ENCODE measurements around the gene VWA7.

Gene VWA7

GRCh38 chr6:31736768-31737314, 40.3 kb downstream of the VWA7 start:
- peak overlapping the region; percentile 100 for H3K4me3 ChIP-seq (ENCODE audit: low read length)
- TF ChIP-seq, protein P1, sequence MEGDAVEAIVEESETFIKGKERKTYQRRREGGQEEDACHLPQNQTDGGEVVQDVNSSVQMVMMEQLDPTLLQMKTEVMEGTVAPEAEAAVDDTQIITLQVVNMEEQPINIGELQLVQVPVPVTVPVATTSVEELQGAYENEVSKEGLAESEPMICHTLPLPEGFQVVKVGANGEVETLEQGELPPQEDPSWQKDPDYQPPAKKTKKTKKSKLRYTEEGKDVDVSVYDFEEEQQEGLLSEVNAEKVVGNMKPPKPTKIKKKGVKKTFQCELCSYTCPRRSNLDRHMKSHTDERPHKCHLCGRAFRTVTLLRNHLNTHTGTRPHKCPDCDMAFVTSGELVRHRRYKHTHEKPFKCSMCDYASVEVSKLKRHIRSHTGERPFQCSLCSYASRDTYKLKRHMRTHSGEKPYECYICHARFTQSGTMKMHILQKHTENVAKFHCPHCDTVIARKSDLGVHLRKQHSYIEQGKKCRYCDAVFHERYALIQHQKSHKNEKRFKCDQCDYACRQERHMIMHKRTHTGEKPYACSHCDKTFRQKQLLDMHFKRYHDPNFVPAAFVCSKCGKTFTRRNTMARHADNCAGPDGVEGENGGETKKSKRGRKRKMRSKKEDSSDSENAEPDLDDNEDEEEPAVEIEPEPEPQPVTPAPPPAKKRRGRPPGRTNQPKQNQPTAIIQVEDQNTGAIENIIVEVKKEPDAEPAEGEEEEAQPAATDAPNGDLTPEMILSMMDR (IDR thresholded peaks at IDR 0.05; ENCODE audit: insufficient read depth, low read depth, low read length, missing control alignments): no peak
- no peak for DNase-seq (ENCODE audit: low read depth)

- TF ChIP-seq, protein P1 (IDR thresholded peaks at IDR 0.05; ENCODE audit: insufficient read depth, low read depth, low read length, missing control alignments): no peak
- DNase-seq (ENCODE audit: low read depth): peak; percentile 87
- H3K4me3 ChIP-seq (ENCODE audit: low read length): peak within 1 kb of the TSS; percentile 100
Measured at GRCh38 chr6:31736021-31736767, 40.9 kb downstream of the VWA7 start, which contains the start of gene CLIC1. Gene CLIC1, minus strand, starts transcription at chr6:31736530. Its CDS starts 230 bp downstream, at chr6:31736300.

DNA sequence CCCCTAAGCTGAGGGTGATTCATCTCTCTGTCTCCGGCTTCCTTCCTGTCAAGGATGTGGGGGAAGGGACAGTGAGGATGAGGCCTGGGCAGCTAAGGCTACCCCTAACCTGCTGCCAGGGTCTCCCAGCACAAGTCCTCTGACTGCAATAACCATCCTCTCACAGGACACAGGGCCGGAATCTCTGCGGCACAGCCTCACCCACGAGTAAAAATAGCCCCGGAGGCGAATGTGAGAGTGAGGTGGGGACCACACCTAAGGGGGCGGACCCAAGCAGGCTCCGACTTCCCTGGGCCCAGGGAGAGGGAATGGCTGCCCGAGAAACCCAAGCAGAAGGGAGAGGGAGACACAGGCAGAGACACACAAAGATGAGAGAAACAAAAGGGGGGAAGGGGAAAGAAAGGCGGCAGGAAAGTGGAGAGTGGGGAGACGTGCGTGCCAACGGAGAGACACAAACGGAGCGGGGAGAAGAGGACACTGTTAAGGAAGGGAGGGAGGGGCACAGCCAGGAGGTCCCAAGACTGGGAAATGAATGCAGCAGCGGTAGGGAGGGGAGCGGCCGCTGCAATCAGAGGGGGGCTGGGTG, 42.2 kb downstream of the VWA7 start:
- peak overlapping the region; percentile 100 for H3K4me3 ChIP-seq (ENCODE audit: low read length)
- TF ChIP-seq, protein P1 (IDR thresholded peaks at IDR 0.05; ENCODE audit: insufficient read depth, low read depth, low read length, missing control alignments): no peak

DNA sequence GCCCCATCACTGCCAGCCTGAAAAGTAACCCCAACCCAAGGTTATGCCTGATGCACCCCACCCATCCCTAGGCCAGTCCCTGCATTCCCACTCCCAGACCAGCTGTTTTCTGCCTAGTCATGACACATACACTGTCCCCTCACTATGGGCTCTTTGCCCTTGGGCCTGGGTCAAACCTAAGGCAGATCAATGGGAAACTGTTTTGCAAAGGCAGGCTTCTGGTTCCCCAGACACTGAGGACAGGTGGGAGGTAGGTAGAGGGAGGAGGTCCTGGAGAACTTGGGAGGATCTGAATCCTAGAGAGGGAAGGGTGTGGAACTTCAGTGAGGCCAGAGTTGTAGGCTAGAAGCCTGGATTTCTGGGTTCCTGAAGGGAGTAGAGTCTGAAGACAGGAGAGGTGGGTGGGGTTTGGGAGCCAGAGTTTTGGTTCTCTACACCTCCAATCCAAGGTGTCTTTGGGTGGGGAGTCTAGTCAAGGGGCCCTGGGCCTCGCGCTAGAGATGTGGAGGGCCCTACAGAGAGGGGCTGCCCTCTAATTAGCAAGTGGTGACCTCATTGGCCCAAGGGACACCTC, 42.8 kb downstream of the VWA7 start:
- peak overlapping the region; percentile 100 for H3K4me3 ChIP-seq (ENCODE audit: low read length)
- TF ChIP-seq, protein P1 (IDR thresholded peaks at IDR 0.05; ENCODE audit: insufficient read depth, low read depth, low read length, missing control alignments): no peak
- no peak for DNase-seq (ENCODE audit: low read depth)

More for the DNA sequence above, 42.2 kb downstream of the VWA7 start:
- DNase-seq (ENCODE audit: low read depth): peak; percentile 83

DNA sequence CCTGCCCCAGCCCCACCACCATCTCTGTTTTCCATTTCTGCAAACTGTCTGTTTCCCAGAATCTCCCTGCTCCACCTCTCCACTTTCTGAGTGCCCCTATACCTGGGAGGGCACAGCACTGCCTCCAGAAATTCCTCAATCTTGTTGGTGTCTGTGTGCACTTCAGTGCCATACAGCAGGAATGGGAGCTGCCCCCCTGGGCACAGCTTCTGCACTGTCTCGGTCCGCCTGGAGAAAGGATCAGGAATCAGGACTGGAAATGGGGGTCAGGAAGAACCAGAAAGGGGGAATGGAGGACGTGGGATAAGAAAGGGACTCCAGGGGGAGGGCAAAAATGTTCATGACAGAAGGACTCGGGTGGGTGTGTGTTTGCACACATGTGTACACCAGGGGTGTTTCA, 43.4 kb downstream of the VWA7 start:
- no peak for DNase-seq (ENCODE audit: low read depth)
- TF ChIP-seq, protein P1 (IDR thresholded peaks at IDR 0.05; ENCODE audit: insufficient read depth, low read depth, low read length, missing control alignments): no peak
- H3K4me3 ChIP-seq (ENCODE audit: low read length): peak overlapping the region; percentile 100

DNA sequence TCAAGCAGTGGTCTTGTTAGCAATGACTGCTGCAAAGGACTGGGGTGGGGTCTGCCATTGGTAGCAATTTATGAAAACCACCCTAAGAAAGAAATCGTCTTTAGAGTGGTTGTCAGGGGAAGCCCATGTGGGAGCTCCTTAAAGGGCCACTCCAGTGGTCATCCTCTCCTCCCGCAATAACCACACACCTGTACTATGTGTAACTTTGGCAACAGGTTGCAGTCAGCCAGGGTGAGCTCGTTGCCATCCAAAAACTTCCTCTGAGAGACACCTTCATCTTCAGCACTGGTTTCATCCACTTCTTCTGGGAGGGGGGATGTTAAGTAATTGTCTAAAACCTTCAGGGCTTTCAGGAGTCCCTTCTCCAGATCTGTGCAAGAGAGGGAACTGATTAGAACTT, 45.1 kb downstream of the VWA7 start:
- TF ChIP-seq, protein P1 (IDR thresholded peaks at IDR 0.05; ENCODE audit: insufficient read depth, low read depth, low read length, missing control alignments): no peak
- no peak for DNase-seq (ENCODE audit: low read depth)

More for the DNA sequence above, 45.1 kb downstream of the VWA7 start:
- H3K4me3 ChIP-seq (ENCODE audit: low read length): no peak overlapping the region

Measured in epithelial cell of esophagus (primary cell).